AG08395 (cell line): Measurements from ENCODE around the gene SHROOM3.

Experiments used
- DNase-seq: peaks from one replicate; pipeline ENCODE4 v3.0.0; 2012; ENCODE audit warnings: mixed read lengths, low spot score

Gene SHROOM3

DNA sequence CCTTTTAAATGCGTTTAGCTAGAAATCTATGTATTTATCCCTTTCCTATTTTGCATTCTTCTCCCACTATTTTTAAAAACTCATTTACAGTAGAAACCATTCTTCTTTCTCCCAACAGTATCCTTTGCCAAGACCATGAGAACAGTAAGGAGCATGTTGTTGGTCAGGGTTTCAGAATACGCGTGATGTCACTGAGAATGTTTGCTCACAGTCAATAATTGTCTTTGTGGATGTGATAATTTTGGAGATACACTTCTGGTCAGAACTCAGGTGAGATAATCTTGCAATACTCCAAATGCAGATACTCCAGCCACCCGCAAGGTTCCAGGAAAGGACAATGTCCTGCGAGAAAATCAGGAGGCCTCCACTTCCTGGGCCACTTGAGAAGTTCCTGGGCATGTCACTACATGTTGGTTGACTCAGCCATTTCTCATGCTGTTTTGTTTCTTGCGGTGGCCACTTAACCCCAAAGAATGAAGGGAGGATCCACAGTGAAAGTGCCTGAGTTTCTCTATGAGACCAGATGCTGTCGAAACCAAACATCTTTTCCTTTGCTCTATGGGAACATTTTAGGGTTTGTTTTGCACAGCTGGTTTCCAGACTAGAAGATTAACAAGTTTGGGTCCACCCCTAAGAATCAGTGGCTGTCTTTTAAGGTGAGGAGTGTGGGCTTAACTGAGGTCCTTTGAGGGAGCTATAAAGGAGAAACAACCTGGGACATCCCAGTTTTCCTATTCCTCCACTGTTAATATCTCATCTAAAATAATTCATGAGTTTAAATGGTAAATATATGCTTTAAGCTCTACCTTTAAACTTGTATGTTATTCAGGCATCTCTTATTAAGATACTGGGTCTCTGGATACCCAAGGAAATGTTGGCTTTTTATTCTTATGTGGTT, 346.9 kb downstream of the SHROOM3 start:
- DNase-seq = peak; percentile 90

DNA sequence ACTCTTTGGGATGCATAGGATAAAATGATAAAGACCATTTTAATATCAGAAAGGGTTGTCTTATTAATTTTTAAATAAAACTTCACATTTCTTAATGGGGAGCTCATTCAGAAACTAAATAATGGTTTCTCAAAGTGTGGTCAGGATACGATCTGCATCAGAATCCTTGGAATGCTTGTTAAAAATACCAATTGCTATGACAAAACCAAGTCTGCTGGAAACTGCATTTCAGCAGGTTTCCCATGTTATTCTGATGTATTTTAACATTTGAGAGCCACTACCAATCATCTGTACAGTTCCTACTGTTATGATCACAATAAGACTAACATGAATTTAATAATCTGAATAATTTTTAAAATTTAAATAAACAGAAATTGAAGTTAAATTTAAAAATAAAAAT, 347.8 kb downstream of the SHROOM3 start:
- DNase-seq = peak; percentile 74

DNA sequence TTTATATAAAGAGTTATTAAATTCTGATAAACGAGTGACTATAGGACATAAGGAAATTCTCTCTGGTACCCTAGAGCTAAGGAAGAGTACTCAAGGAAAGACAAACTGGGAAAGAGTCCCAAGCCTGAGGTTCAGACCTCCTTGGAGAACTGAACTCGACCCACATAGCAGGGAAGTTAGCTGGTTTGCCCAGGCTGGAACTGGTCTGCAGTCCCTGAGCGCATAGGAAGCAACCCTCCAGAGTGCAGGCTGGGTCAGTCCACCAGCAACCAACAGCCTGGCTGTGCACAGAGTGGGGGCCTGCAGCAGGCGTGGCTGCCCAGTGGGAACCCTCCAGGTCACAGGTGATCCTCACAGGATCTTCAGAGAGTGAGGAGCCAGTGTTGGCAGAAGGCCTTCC, 348.8 kb downstream of the SHROOM3 start:
- DNase-seq = no peak

DNA sequence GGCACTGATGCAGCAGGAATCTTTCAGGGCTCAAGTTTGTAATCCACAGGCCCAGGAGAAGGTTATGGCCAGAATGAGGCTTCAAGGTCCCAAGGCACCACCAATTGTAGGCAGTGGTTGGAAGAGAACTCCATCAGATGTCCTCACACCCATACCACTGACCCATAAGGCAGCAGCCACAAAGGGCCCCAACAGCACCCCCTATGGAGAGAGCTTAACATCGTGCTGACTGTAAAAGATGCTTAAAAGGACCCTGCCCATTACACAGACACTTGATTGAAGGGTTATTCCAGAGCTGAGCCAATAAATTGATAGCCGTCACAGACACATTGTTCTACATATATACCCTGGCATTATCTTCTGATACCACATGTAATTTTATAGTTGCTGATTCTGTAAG, 349.2 kb downstream of the SHROOM3 start:
- no peak for DNase-seq

DNA sequence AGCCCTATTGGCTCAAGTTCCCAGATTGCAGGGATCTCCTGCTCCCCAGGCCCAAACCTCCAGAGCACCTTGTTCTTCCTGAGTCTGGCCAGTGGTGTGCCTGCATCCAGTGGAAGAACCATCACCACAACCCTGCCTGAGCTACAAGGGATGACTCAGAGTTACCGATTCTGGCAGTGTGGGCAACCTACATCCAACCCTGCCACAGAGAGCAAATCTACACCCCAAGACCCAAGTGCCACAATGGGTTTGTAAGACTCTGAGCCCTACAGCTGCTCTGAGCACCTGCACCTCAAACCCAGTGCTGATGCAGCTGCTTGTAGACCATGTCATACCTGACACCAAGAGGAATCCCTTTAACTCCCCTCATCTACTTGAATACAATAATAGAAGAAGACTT, 352.9 kb downstream of the SHROOM3 start:
- no peak for DNase-seq

DNA sequence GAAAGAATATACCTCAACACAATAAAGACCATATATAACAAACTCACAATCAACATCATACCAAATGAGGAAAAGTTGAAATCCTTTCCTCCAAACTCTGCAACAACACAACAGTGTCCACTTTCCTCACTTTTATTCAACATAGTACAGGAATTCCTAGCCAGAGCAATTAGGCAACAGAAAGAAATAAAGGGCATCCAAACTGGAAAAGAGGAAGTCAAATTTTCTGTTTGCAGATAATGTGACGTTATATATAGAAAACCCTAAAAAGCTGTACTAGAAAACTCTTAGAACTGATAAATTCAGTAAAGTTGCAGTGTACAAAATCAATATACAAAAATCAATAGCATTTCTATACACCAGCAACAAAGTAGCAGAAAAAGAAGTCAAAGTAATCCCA, 355.3 kb downstream of the SHROOM3 start:
- no peak for DNase-seq

DNA sequence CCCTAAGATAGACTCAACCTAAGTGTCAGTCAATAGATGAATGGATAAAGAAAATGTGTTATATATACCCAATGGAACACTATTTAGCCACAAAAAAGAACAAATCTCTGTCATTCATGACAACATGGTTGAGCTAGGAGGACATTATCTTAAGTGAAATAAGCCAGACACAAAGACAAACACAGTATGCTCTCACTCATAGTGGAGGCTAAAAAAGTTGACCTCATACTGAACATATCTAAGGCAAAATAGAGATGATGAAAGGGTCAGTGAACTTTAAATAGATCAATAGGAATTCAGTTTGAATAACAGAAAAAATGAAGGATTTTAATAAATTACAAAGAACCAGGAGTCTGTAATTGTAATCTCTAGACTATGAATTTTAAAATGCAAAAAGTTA, 356.4 kb downstream of the SHROOM3 start:
- no peak for DNase-seq

DNA sequence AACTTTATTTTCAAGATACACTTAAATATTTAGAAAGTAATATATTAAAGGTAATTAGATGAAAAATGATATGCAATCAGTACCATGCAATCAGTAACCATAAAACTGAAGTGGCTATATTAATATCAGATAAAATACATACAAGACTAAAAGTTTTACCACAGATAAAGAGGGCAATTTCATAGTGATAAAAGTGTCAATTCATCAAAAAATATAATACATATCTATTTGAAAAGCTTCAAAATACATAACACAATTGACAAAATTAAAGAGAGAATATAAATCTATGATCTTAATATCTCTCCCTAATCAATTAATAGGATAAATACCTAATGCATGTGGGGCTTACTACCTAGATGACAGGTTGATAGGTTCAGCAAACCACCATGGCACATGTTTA, 357.4 kb downstream of the SHROOM3 start:
- DNase-seq = no peak

DNA sequence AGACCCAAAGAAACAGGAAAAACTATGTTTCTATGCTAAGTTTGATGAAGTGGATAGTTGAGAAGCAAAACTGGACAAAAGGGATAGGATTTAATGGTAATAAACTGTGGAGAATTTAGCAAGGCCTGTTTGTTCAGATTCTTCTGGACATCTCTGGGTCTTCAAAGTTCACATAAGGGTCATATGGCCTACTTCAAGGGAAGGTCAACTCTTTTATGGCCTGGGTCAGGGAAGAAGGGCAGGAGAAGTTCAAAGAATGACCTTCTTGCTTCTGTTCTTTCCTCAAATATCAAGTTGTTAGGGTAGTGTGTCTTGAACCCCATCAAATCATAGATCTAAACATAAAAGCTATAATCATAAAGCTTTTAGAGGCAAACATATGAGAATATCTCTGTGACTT, 360.2 kb downstream of the SHROOM3 start:
- no peak for DNase-seq

DNA sequence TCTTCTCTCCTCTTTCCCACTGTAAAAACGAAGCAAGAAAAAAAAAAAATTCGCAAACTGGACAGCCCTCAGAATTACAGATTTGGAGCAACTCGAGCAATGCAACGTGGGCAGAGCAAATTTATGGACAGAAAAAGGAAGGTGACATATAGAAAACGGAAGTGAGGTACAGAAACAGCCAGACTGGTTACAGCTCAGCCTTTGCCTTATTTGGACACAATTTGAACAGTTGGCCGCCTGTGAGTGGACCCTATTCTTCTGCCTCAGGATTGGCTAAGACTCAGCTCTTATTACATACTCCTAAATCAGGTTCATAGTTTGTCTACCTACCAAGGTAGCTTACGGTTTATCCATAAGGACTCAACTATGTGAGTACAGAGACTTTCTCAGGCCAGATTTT, 364.1 kb downstream of the SHROOM3 start:
- DNase-seq = no peak

DNA sequence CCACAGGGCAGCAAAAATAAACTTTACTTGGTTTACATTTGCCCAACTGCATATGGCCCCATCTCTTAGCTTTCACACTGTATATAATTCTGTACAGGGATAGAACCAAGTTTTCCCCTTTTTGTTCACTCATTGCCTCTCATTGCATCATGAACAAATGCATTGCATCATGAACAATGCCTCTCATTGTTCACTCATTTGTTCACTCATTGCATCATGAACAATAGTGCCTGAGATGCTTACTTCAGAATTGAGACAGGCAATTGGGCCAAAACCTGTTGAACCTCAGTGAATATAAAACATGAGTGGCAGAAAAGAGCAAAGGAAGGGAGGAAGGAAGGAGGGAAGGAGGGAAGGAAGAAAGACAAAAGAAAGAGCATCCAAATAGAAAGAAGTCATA, 364.7 kb downstream of the SHROOM3 start:
- no peak for DNase-seq

DNA sequence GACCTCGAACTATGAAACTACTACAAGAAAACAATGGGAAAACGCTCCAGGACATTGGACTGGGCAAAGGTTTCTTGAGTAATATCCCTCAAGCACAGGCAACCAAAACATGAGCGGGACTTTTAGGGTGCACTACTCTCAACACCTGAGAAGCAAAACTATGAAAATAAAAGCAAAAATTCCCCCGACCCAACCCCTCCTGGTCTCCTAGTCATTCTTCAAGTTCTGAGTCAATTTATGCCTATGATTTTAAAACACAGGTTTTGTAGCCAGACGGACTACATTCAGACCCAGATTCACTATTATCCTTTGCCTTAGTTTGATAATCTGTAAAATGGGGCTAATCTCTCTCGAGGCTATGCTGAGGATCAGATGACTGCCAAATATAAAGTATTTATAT, 365.9 kb downstream of the SHROOM3 start:
- DNase-seq = no peak

DNA sequence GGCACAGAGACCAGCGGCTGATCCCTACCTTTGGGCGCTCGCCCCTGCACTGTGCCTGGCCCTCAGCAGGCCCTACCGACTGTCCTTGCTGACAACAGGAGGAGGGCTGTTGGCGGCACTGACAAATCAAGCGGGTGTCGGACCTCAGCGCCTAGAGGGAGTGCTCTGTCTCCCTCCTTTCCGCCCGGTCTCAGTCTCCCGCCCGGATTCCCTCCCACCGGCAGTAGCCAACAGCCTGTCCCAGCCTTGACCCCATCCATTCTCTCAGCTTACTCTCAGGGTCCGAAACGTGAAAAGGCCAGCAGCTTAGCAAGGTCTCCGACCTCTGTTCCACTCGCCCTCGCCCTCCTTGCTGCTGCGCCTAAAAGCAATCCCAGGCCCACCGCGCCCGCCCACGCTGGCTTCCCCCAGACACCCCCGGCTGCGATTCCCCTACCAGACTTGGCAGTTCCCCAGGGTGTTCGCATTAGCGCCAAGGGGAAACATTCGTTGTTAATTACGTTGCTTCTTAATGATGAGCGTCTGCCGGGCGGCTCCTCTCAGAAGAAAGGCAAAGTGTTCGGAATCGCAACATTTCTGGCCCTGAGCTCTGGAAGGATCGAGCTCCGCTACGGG, 366.7 kb downstream of the SHROOM3 start:
- DNase-seq = peak; percentile 14

DNA sequence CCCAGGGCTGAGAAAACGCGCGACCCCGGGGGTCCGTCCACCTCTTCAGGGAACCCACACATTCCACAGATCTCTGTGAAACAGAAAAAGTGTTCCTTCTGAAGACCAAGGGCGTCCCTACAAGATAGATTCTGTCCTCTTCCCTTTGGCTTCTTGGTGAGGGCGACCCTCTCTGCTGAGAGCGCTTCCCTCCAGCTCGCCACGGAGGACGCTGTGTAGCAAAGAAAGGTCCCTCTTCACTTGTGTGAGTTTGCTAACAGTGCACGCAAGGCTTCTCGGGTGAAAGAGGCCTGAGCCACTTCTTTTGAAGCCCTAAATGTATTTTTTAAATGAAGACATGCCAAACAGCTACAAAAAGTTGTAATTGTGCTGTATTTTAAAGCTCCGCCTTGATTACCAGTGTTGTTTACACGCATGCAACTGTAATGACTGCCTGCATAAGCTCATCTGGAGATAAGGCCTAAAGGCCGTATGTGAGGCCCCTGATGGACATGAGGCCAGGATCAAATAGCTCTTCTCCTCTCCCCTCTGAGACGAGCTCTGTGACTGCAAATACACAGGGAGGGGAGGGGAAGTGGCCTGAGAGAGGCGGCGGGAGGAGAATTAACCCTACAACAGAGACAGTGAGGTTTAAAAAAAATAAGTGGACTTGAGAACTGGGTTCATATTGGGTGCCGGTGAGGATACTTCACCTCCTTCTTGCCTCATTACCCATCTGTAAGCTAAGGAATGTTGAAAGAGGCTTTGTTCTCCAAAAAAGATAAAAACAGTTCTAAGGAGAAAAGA, 367.4 kb downstream of the SHROOM3 start:
- peak; percentile 25 for DNase-seq

DNA sequence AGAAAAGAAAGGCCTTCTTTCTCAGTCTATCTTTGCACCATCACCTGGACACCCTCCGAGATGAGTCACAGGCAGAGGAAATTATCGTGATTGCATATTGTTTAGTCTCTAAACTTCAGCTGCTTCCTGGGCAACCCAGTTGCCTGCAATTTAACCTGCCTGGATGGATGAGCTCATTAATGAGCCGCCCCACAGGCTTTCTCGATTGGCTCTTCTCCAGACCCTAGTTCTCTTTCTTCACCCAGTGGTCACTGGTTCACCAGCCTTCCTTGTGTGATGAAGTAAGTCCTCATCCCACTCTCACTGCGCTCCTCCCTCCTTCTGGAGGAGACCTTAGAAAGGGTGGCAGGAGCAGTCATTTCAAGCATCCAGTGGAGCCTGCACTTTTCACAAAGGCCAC, 368.5 kb downstream of the SHROOM3 start:
- peak; percentile 82 for DNase-seq

DNA sequence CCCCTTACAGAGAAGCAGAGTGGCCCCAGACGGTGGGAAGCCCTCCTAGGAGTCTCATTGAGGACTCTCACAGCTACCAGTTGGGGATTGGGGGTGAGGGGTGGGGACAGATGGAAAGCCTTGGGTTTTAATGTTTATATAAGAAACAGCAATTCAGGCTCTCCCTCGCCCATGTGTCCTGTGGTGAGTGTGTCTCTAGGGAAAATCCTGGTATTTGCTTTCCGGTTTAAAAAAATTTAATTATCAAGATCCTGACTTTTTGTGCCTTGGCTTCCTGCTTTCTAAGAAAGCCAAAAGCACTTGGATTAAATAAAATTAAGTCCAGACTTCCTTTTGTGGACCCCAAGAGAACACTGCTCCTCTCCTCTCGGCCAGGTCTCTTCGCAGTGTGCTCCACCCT, 369.1 kb downstream of the SHROOM3 start:
- peak; percentile 30 for DNase-seq

DNA sequence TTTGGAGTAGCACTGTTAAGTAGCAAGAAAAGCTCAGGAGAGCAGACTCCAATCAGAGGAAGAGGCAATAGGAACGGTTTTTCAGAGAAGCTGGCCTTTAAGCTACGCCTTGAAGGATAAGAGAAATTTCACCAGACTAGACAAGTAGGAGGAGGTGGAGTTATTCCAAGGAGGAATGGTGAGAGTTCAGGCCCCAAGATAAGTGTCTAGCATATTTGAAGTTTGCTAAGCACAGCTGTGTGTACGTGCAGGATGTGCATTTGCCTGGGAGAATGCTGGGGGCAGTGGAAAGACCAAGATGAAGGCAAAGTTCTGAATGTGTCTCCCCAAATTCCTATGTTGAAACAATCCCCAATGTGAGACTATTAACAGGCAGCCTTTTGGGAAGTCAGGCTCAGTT, 371.3 kb downstream of the SHROOM3 start:
- DNase-seq = no peak

DNA sequence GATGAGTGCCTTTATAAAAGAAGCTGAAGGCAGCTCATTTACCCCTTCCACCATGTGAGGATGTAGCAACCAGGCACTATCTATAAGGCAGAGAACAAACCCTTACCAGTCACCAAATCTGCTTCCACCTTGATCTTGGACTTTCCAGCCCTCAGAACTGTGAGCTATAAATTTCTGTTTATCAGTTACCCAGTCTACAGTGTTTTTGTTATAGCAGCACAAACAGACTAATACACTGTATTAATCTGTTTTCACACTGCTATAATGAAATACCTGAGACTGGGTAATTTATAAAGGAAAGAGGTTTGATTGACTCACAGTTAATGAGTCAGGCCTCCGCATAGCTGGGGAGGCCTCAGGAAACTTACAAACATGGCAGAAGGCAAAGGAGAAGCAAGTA, 371.7 kb downstream of the SHROOM3 start:
- DNase-seq = no peak

DNA sequence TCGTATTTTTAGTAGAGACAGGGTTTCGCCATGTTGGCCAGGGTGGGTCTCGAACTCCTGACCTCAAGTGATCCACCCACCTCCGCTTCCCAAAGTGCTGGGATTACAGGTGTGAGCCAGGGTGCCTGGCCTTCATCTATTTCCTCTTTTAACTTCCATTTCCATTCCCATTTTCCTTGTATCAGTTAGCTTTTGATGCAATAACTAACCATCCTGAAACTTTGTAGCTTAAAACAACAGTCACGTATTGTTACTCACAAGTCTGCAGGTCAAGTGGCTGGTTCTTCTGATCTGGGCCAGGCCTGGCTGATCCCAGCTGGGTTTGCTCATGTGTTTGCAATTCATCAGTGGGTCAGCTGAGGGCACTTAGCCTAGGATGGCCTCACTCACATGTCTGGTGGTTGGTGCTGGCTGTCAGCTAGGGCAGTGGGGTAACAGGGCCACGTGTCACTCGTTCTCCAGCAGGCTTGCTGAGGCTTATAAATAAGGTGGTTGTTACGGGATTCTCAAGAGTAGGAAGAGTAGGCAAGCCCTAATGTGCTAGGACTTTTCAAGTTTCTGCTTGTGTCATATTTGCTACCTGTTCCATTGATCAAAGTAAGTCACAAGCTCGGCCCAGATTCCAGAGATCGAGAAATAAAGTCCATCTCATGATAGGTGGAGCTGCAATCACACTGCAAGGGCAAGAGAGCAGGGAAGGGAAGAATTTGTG, 374.7 kb downstream of the SHROOM3 start:
- peak; percentile 24 for DNase-seq

DNA sequence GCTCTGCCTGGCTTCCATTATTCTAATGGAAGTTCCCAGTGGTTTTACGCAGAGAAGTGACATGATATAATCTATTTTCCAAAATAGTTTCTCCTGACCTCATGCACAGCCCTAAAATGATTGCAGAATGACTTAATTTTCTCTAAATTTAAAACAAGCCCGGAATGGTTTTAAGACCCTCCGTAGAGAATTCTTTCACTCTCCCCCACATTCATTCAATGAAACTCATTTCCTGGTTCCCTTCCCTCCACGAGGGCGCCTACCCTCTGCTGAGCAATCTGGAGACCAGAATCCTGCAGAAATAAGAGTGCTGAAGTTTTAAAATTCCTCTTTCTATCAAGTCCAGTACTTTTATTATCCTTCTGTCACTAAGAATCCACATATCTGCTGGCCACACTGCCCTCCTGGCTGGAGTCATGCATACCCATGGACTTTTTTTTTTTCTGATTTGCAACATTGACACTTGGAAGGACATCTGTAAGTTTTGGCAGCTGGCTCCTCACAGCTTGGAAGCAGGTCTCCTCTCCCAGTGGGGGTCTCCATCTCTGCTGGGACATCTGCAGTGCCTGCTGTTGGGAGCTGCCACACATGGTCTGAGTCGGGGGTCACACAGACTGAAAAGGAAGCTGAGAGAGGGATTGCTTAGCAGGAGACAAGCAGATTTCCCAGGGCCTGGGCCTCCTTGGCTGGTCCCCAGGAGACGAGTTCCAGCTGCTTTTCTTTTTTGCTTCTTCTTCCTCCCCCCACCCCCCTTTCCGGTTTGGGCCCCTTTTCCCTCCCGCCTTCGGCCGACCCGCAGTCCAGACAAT, 376.8 kb downstream of the SHROOM3 start:
- DNase-seq = peak; percentile 34

DNA sequence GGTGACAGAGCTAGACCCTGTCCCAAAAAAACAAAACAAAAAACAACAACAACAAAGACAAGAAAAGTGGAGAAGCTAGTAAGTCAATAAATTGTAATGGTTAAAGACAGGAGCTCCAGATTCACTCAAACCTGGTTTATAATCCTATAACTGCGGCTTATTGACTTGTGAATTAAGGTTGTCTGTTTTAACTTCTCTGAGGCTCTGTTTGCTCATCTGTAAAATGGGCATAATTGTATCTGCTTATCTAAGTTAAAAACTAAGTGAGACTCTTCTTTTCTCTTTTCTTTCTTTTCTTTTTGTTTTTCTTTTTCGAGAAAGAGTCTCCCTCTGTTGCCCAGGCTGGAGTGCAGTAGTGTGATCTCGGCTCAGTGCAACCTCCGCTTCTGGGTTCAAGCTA, 378.0 kb downstream of the SHROOM3 start:
- DNase-seq = no peak
